ENCODE results near the gene RAB3IL1. TPM values are rescaled to one million over a fixed set of nuclear protein-coding genes. Genes with fewer than 3 reads are reported as not detected.
A peak's percentile ranks its signal among the peaks of the same experiment; 100 is the strongest.

Gene RAB3IL1
- total and polyA plus RNA-seq, 9 of the 15 experiments (the other 6 are each of a cell fraction or from before 2014, with no cell fraction given), result 0.15 to 42.6 (median 15.5) TPM

- TF ChIP-seq ZNF766 (CRISPR knock-in tag; conservative IDR thresholded peaks at IDR 0.05), result no peak
Measured at GRCh38 chr11:61864814-61865775, 52.3 kb downstream of the RAB3IL1 start (continued).

- ChIA-PET POLR2A (interaction anchor here (1.2 to 1.4 kb wide), 2 partner anchors 22 to 43 kb away, joined by 4 to 6 read pairs; no protein-coding TSS in a partner anchor), CTCF (ENCODE audit: low intra/inter-chr PET ratio) (no interaction called here)
- Histone ChIP-seq H3K9me1 (ENCODE audit: control insufficient read depth, insufficient read depth, low read length) (no peaks in the 10 kb centered on the region), H3K36me3 (ENCODE audit: control insufficient read depth, insufficient read depth, low read length) (peaks cover 4% of the 10 kb centered on the region; the same call in 2 of the 3 replicates), H3K27me3 (ENCODE audit: control insufficient read depth in 2 of 2, insufficient read depth in 2 of 2, low read length in 2 of 2) (no peaks in the 10 kb centered on the region), H3K27ac (ENCODE audit: extremely low read depth, low read depth, low read length) (no peak overlapping the region), H3K79me2 (ENCODE audit: control insufficient read depth, insufficient read depth, low read length) (no peaks in the 10 kb centered on the region), H3K4me2 (ENCODE audit: insufficient read depth, low read length) (no peak overlapping the region), H4K20me1 (replicated peaks; ENCODE audit: control insufficient read depth, insufficient read depth, low read length) (no peaks in the 10 kb centered on the region), H3K9me3 (replicated peaks; ENCODE audit: control insufficient read depth, insufficient read depth, low read depth, low read length) (no peaks in the 10 kb centered on the region), H2AFZ (ENCODE audit: low read depth, low read length) (no peak overlapping the region), H3K9ac (ENCODE audit: insufficient read depth in 1 of 2, low read depth in 2 of 2, low read length in 2 of 2) (peak overlapping the region in 1 of 2 experiments; percentile 78; a peak in 2 of 4 replicates), H3K4me3 (no peak overlapping the region), H3K4me1 (replicated peaks in 1 of 2; ENCODE audit: control insufficient read depth in 2 of 2, insufficient read depth in 2 of 2, low read length in 2 of 2) (peaks cover 37 to 70% of the 10 kb centered on the region in 2 experiments)
- DNase-seq (ENCODE audit: extremely low read depth in 1 of 4, low spot score in 3 of 4) (no peak), ATAC-seq (no peak), FAIRE-seq (no peak)
- intact Hi-C loops (cut with micrococcal nuclease), result no loop called here
- in situ Hi-C loops (cut with MboI), result no loop called here
- BruUV-seq (replicated peaks), result no TSS peak
- WGBS (ENCODE audit: insufficient coverage, low coverage, missing lambda C conversion rate), result 84% methylated on average over 12 of the region's 13 CpGs
- TF ChIP-seq ZNF274 (IDR thresholded peaks at IDR 0.05; ENCODE audit: borderline replicate concordance, low read depth, low read length), result no peak
- no peak for TF ChIP-seq MYBL2 (IDR thresholded peaks at IDR 0.05; ENCODE audit: low read depth)
- TF ChIP-seq MYBL2 (CRISPR knock-in tag; IDR thresholded peaks at IDR 0.05; ENCODE audit: borderline replicate concordance), result no peak
- TF ChIP-seq POLR2AphosphoS2 (IDR thresholded peaks at IDR 0.05; ENCODE audit: low read length), result no peak
- no peak for TF ChIP-seq FOXJ3 (CRISPR knock-in tag; IDR thresholded peaks at IDR 0.05)
- TF ChIP-seq USF1 (CRISPR knock-in tag; IDR thresholded peaks at IDR 0.05), result no peak
- no peak for TF ChIP-seq E4F1 (CRISPR knock-in tag; IDR thresholded peaks at IDR 0.05; ENCODE audit: borderline replicate concordance)
- TF ChIP-seq, protein P1, sequence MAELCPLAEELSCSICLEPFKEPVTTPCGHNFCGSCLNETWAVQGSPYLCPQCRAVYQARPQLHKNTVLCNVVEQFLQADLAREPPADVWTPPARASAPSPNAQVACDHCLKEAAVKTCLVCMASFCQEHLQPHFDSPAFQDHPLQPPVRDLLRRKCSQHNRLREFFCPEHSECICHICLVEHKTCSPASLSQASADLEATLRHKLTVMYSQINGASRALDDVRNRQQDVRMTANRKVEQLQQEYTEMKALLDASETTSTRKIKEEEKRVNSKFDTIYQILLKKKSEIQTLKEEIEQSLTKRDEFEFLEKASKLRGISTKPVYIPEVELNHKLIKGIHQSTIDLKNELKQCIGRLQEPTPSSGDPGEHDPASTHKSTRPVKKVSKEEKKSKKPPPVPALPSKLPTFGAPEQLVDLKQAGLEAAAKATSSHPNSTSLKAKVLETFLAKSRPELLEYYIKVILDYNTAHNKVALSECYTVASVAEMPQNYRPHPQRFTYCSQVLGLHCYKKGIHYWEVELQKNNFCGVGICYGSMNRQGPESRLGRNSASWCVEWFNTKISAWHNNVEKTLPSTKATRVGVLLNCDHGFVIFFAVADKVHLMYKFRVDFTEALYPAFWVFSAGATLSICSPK (IDR thresholded peaks at IDR 0.05; ENCODE audit: borderline replicate concordance), result no peak
- TF ChIP-seq RBM14 (IDR thresholded peaks at IDR 0.05; ENCODE audit: borderline replicate concordance, insufficient read depth, low read depth, low read length), result no peak
- no peak for TF ChIP-seq ZNF146 (CRISPR knock-in tag; IDR thresholded peaks at IDR 0.05; ENCODE audit: unreplicated experiment)
- TF ChIP-seq JUN (IDR thresholded peaks at IDR 0.05; ENCODE audit: borderline replicate concordance, low read depth, low read length), result no peak
- no peak for TF ChIP-seq JUN (CRISPR knock-in tag; IDR thresholded peaks at IDR 0.05; ENCODE audit: borderline replicate concordance)
- TF ChIP-seq ZNF253 (CRISPR knock-in tag; conservative IDR thresholded peaks at IDR 0.05), result no peak
Measured at GRCh38 chr11:61863548-61864081, 53.8 kb downstream of the RAB3IL1 start.

All from K562 (cell line).